Retinal pigment epithelial cell (primary cell): ENCODE measurements around the gene UBE2G1.
A peak's percentile ranks its signal among the peaks of the same experiment; 100 is the strongest.

Experiments
- DNase-seq: peaks from one replicate; pipeline ENCODE4 v3.0.0-alpha.2; 2010; ENCODE audit warnings: low read depth
- H3K4me3 ChIP-seq: 2 replicates; pipeline ENCODE4 v1.5.1; 2011; ENCODE audit warnings: mild to moderate bottlenecking, low read length, control low read depth, moderate library complexity
- CTCF ChIP-seq: conservative IDR thresholded peaks from 2 replicates; pipeline ENCODE4 v1.5.1; 2011; ENCODE audit warnings: low read depth, low read length, control low read depth, inconsistent platforms

The UBE2G1 gene

GRCh38 chr17:4221163-4221562 is 145.3 kb downstream of the UBE2G1 start:
- DNase-seq, result no peak
- no peak for TF ChIP-seq CTCF
- no peak overlapping the region for H3K4me3 ChIP-seq

- H3K4me3 ChIP-seq, result no peak overlapping the region
Observed at GRCh38 chr17:4220655-4221054, 145.8 kb downstream of the UBE2G1 start.

More at GRCh38 chr17:4220655-4221054, 145.8 kb downstream of the UBE2G1 start:
- DNase-seq, result peak; percentile 48
- TF ChIP-seq CTCF, result no peak
